ENCODE measurements around the gene PLAGL1. TPM values are rescaled to one million over a fixed set of nuclear protein-coding genes. Genes with fewer than 3 reads are reported as not detected.
"Not testable (repeated sequence)": the region's sequence is repeated elsewhere in the genome, so short reads cannot be mapped to it uniquely, and the experiment has no call there.

Gene PLAGL1
- total and polyA plus RNA-seq, 4 experiments from 2014 or later = 0.89 to 4.7 (median 2.7) TPM

DNA sequence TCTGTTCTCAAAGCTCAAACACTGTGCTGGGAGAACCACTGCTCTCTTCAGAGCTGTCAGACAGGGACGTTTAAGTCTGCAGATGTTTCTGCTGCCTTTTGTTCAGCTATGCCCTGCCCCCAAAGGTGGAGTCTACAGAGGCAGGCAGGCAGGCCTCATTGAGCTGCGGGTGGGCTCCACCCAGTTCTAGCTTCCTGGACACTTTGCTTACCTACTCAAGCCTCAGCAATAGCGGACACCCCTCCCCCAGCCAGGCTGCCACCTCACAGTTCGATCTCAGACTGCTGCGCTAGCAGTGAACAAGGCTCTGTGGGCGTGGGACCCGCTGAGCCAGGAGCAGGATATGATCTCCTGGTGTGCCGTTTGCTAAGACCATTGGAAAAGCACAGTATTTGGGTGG is 38.6 kb upstream of the PLAGL1 start:
- peak in 2 of 5 donors; percentile 40 to 58 for DNase-seq
- H3K27me3 Mint-ChIP-seq; H3K4me1 Mint-ChIP-seq; H3K9me3 Mint-ChIP-seq; H3K4me3 ChIP-seq (ENCODE audit: low read length in 2 of 2); H3K27ac ChIP-seq (ENCODE audit: low read depth, low read length); H3K36me3 Mint-ChIP-seq; H3K36me3 ChIP-seq (ENCODE audit: insufficient read depth, low read length); H3K4me1 ChIP-seq (ENCODE audit: insufficient read depth, low read length); H3K27me3 ChIP-seq (ENCODE audit: insufficient read depth, low read length); H3K9me3 ChIP-seq (ENCODE audit: control insufficient read depth in 1 of 2, low read length in 2 of 2); intact Hi-C loops (cut with micrococcal nuclease): not testable (repeated sequence)
- Mint-ChIP-seq H3K4me3 (peak overlapping the region in 1 of 8 donors; percentile 17), H3K27ac (peak overlapping the region in 1 of 7 donors; percentile 82)
- POLR2A ChIA-PET (ENCODE audit: partially characterized antibody) = interaction anchor here (1.8 to 2.0 kb wide), 3 partner anchors 9 to 17 kb away, joined by 3 to 12 read pairs (median 7); no protein-coding TSS in a partner anchor
- CTCF ChIA-PET (ENCODE audit: partially characterized antibody) = interaction anchor here (1.2 to 1.8 kb wide), 4 partner anchors 9 to 17 kb away, joined by 3 to 5 read pairs (median 4); no protein-coding TSS in a partner anchor

- H3K4me1 Mint-ChIP-seq; H3K9me3 ChIP-seq (ENCODE audit: control insufficient read depth in 1 of 2, low read length in 2 of 2); H3K36me3 Mint-ChIP-seq; H3K4me1 ChIP-seq (ENCODE audit: insufficient read depth, low read length); DNase-seq; H3K4me3 Mint-ChIP-seq; H3K36me3 ChIP-seq (ENCODE audit: insufficient read depth, low read length); H3K27me3 ChIP-seq (ENCODE audit: insufficient read depth, low read length); H3K4me3 ChIP-seq (ENCODE audit: low read length in 2 of 2); POLR2A ChIA-PET (ENCODE audit: partially characterized antibody); H3K27ac ChIP-seq (ENCODE audit: low read depth, low read length); H3K9me3 Mint-ChIP-seq; intact Hi-C loops (cut with micrococcal nuclease); H3K27me3 Mint-ChIP-seq; H3K27ac Mint-ChIP-seq: not testable (repeated sequence)
- CTCF ChIA-PET (ENCODE audit: partially characterized antibody) = interaction anchor here (0.6 kb wide), 1 partner anchor 11 kb away, joined by 4 read pairs; no protein-coding TSS in a partner anchor
These were observed 36.9 kb upstream of the PLAGL1 start for GRCh38 chr6:144044989-144045388.

GRCh38 chr6:144036835-144037195 is 28.8 kb upstream of the PLAGL1 start:
- Histone ChIP-seq H3K4me1 (ENCODE audit: insufficient read depth, low read length) (peaks cover 11% of the 10 kb centered on the region), H3K27ac (ENCODE audit: low read depth, low read length) (no peak overlapping the region), H3K36me3 (ENCODE audit: insufficient read depth, low read length) (no peaks in the 10 kb centered on the region), H3K27me3 (ENCODE audit: insufficient read depth, low read length) (no peaks in the 10 kb centered on the region), H3K9me3 (ENCODE audit: control insufficient read depth in 1 of 2, low read length in 2 of 2) (no peaks in the 10 kb centered on the region), H3K4me3 (ENCODE audit: low read length in 2 of 2) (no peak overlapping the region)
- intact Hi-C loops (cut with micrococcal nuclease) = loop anchor here (2.0 kb wide), 1 partner anchor 26 kb away; no protein-coding TSS in a partner anchor
- Mint-ChIP-seq H3K36me3 (no peaks in the 10 kb centered on the region), H3K4me3 (peak overlapping the region in 1 of 8 donors; percentile 22), H3K4me1 (peaks cover 6 to 16% (median 11%) of the 10 kb centered on the region in 4 donors), H3K27ac (no peak overlapping the region), H3K9me3 (peaks cover 0 to 4% (median 0%) of the 10 kb centered on the region in 8 donors), H3K27me3 (no peaks in the 10 kb centered on the region)
- ChIA-PET CTCF (ENCODE audit: partially characterized antibody) (interaction anchor here (1.3 kb wide), 1 partner anchor 9 kb away, joined by 4 read pairs; no protein-coding TSS in a partner anchor), POLR2A (ENCODE audit: partially characterized antibody) (no interaction called here)
- DNase-seq = no peak

- Histone ChIP-seq H3K27me3 (ENCODE audit: insufficient read depth, low read length) (no peaks in the 10 kb centered on the region), H3K4me3 (ENCODE audit: low read length in 2 of 2) (no peak overlapping the region), H3K36me3 (ENCODE audit: insufficient read depth, low read length) (no peaks in the 10 kb centered on the region), H3K27ac (ENCODE audit: low read depth, low read length) (no peak overlapping the region), H3K4me1 (ENCODE audit: insufficient read depth, low read length) (peaks cover 11% of the 10 kb centered on the region), H3K9me3 (ENCODE audit: control insufficient read depth in 1 of 2, low read length in 2 of 2) (no peaks in the 10 kb centered on the region)
- CTCF ChIA-PET (ENCODE audit: partially characterized antibody) = interaction anchor here (1.1 to 1.3 kb wide), 2 partner anchors 10 to 94 kb away, joined by 4 read pairs; no protein-coding TSS in a partner anchor
- Mint-ChIP-seq H3K9me3 (peaks cover 0 to 2% (median 0%) of the 10 kb centered on the region in 8 donors), H3K27me3 (no peaks in the 10 kb centered on the region), H3K4me3 (peak overlapping the region in 7 of 8 donors; percentile 6 to 70 (median 11)), H3K36me3 (no peaks in the 10 kb centered on the region), H3K27ac (peak overlapping the region in 3 of 7 donors; percentile 0 to 11 (median 3)), H3K4me1 (peaks cover 6 to 16% (median 11%) of the 10 kb centered on the region in 4 donors)
- POLR2A ChIA-PET (ENCODE audit: partially characterized antibody) = interaction anchor here (0.9 kb wide), 1 partner anchor 28 kb away, joined by 3 read pairs; no protein-coding TSS in a partner anchor
- intact Hi-C loops (cut with micrococcal nuclease) = loop anchor here (2.0 kb wide), 1 partner anchor 27 kb away; no protein-coding TSS in a partner anchor
- no peak for DNase-seq
These were observed 28.2 kb upstream of the PLAGL1 start for GRCh38 chr6:144036064-144036834.

- H3K4me1 ChIP-seq (ENCODE audit: insufficient read depth, low read length) = peaks cover 11% of the 10 kb centered on the region
- peaks cover 6 to 16% (median 11%) of the 10 kb centered on the region in 4 donors for H3K4me1 Mint-ChIP-seq
- POLR2A ChIA-PET (ENCODE audit: partially characterized antibody) = interaction anchor here (0.9 kb wide), 1 partner anchor 28 kb away, joined by 3 read pairs; no protein-coding TSS in a partner anchor
- peaks cover 0 to 2% (median 0%) of the 10 kb centered on the region in 8 donors for H3K9me3 Mint-ChIP-seq
- H3K27ac ChIP-seq (ENCODE audit: low read depth, low read length) = no peak overlapping the region
- H3K27ac Mint-ChIP-seq = peak overlapping the region in 1 of 7 donors; percentile 42
- H3K9me3 ChIP-seq (ENCODE audit: control insufficient read depth in 1 of 2, low read length in 2 of 2) = no peaks in the 10 kb centered on the region
- H3K27me3 Mint-ChIP-seq = no peaks in the 10 kb centered on the region
- no peak overlapping the region for H3K4me3 Mint-ChIP-seq
- CTCF ChIA-PET (ENCODE audit: partially characterized antibody) = interaction anchor here (1.1 to 1.3 kb wide), 2 partner anchors 11 to 93 kb away, joined by 4 read pairs; no protein-coding TSS in a partner anchor
- no peaks in the 10 kb centered on the region for H3K36me3 ChIP-seq (ENCODE audit: insufficient read depth, low read length)
- no peaks in the 10 kb centered on the region for H3K36me3 Mint-ChIP-seq
- no peak for DNase-seq
- intact Hi-C loops (cut with micrococcal nuclease) = no loop called here
- H3K27me3 ChIP-seq (ENCODE audit: insufficient read depth, low read length) = no peaks in the 10 kb centered on the region
- H3K4me3 ChIP-seq (ENCODE audit: low read length in 2 of 2) = no peak overlapping the region
These were observed 27.4 kb upstream of the PLAGL1 start for GRCh38 chr6:144035416-144035815.

DNA sequence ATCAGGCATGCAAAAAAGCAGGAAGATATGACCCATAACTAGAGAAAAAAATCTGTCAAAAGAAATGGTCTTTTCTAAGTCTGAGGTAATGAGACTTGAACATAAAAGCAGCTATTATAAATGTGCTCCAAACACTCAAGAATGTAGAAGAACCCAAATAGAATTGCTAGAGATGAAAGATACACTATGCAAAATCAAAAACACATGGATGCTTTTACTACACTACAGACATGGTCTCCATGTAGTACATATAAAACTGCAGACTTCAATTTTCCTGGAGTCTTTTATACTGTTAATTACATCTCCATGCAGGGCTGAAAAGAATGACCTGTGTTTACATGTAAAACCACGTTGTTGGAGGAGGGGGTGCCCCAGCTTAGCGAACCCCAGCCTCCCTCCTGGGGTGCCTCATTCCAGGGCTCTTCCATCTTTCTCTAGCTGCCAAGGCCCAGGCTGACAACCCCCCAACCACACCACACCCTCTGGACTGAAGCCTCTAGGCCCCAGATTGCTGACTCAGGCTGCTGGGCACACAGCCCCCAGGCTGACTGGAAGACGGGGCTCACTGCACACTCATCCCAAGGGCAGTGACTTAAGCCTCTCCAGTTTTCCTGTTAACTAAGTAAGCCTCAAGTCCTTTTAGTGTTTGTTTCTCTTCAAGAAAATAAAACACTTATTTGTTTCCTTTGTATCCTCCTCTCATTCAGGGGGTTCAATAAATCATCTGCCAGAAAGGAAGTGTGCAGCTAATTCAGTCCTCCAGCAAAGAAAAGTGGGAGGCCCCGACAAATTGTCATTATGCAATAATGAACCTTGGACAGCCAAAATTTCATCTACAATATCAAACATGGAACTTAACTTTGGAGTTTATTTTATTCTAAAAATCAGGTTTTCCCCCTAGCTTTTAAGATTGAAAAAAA is 26.0 kb upstream of the PLAGL1 start:
- no peaks in the 10 kb centered on the region for H3K9me3 ChIP-seq (ENCODE audit: control insufficient read depth in 1 of 2, low read length in 2 of 2)
- DNase-seq = no peak
- no peak overlapping the region for H3K27ac ChIP-seq (ENCODE audit: low read depth, low read length)
- ChIA-PET POLR2A (ENCODE audit: partially characterized antibody) (interaction anchor here (0.6 kb wide), 1 partner anchor 540 kb away, joined by 3 read pairs; no protein-coding TSS in a partner anchor), CTCF (ENCODE audit: partially characterized antibody) (interaction anchor here (2.0 kb wide), 1 partner anchor 21 kb away, joined by 7 read pairs; no protein-coding TSS in a partner anchor)
- intact Hi-C loops (cut with micrococcal nuclease) = no loop called here
- Mint-ChIP-seq H3K9me3 (peaks cover 0 to 2% (median 0%) of the 10 kb centered on the region in 8 donors), H3K36me3 (no peaks in the 10 kb centered on the region), H3K4me3 (no peak overlapping the region), H3K27me3 (no peaks in the 10 kb centered on the region), H3K27ac (no peak overlapping the region), H3K4me1 (peaks cover 6 to 16% (median 11%) of the 10 kb centered on the region in 4 donors)
- no peaks in the 10 kb centered on the region for H3K27me3 ChIP-seq (ENCODE audit: insufficient read depth, low read length)
- peaks cover 11% of the 10 kb centered on the region for H3K4me1 ChIP-seq (ENCODE audit: insufficient read depth, low read length)
- no peaks in the 10 kb centered on the region for H3K36me3 ChIP-seq (ENCODE audit: insufficient read depth, low read length)
- H3K4me3 ChIP-seq (ENCODE audit: low read length in 2 of 2) = no peak overlapping the region

All from CD4-positive, alpha-beta memory T cell (primary cell).